Endothelial cell (in vitro differentiated cells): ENCODE measurements around the gene MRPS18B. TPM values are rescaled to one million over a fixed set of nuclear protein-coding genes. Genes with fewer than 3 reads are reported as not detected.
A peak's percentile ranks its signal among the peaks of the same experiment; 100 is the strongest.

Source experiments
- DNase-seq: peaks from one replicate; pipeline ENCODE4 v3.0.0; 2021; ENCODE audit warnings: low spot score
- H3K27ac Mint-ChIP-seq: one replicate; pipeline ENCODE4 v1.8.0; 2021; ENCODE audit warnings: mixed read lengths, inconsistent platforms; ENCODE audit not compliant: unreplicated experiment
- H3K27me3 Mint-ChIP-seq: one replicate; pipeline ENCODE4 v1.8.0; 2021; ENCODE audit warnings: mild to moderate bottlenecking, moderate library complexity, mixed read lengths, inconsistent platforms; ENCODE audit not compliant: unreplicated experiment
- H3K36me3 Mint-ChIP-seq: one replicate; pipeline ENCODE4 v1.8.0; 2021; ENCODE audit warnings: mild to moderate bottlenecking, low read depth, mixed read lengths, inconsistent platforms; ENCODE audit not compliant: unreplicated experiment
- H3K4me1 Mint-ChIP-seq: one replicate; pipeline ENCODE4 v1.8.0; 2021; ENCODE audit warnings: mild to moderate bottlenecking, mixed read lengths, inconsistent platforms; ENCODE audit not compliant: unreplicated experiment
- H3K4me3 Mint-ChIP-seq: one replicate; pipeline ENCODE4 v1.8.0; 2021; ENCODE audit warnings: mild to moderate bottlenecking, mixed read lengths, inconsistent platforms; ENCODE audit not compliant: unreplicated experiment
- H3K9me3 Mint-ChIP-seq: one replicate; pipeline ENCODE4 v1.8.0; 2021; ENCODE audit warnings: mixed read lengths, inconsistent platforms; ENCODE audit not compliant: unreplicated experiment
- CTCF ChIP-seq: fragments of 200-600 bp; sonication (generic); IDR thresholded peaks from one replicate; pipeline ENCODE4 v1.5.0; 2021; ENCODE audit warnings: antibody characterized with exemption; ENCODE audit not compliant: unreplicated experiment
- total RNA-seq: library from RNA; stranded (reverse); fragmentation: NEBNext Ultra II Directional; extraction: Animal tissue kit (Norgen Biotek cat#: 25700); gene quantifications from one replicate; pipeline ENCODE4 v1.2.1, GENCODE V29; 2021; ENCODE audit not compliant: unreplicated experiment

The MRPS18B gene
- total RNA-seq, 1 donor from 2014 or later = 39.8 TPM

- H3K4me1 Mint-ChIP-seq = peaks cover 43% of the 10 kb centered on the region
Observed at GRCh38 chr6:30571762-30572082, 45.9 kb upstream of the MRPS18B start.

GRCh38 chr6:30572148-30572547 is 45.5 kb upstream of the MRPS18B start:
- TF ChIP-seq CTCF = no peak
- H3K9me3 Mint-ChIP-seq = no peaks in the 10 kb centered on the region
- H3K4me3 Mint-ChIP-seq = peak overlapping the region; percentile 95
- peaks cover 10% of the 10 kb centered on the region for H3K36me3 Mint-ChIP-seq
- peak overlapping the region; percentile 99 for H3K27ac Mint-ChIP-seq
- peaks cover 43% of the 10 kb centered on the region for H3K4me1 Mint-ChIP-seq
- no peak for DNase-seq
- H3K27me3 Mint-ChIP-seq = peaks cover 22% of the 10 kb centered on the region

More at GRCh38 chr6:30571762-30572082, 45.9 kb upstream of the MRPS18B start:
- Mint-ChIP-seq H3K27ac (peak overlapping the region; percentile 99), H3K36me3 (peaks cover 9% of the 10 kb centered on the region), H3K4me3 (peak overlapping the region; percentile 95), H3K27me3 (peaks cover 20% of the 10 kb centered on the region), H3K9me3 (no peaks in the 10 kb centered on the region)
- no peak for DNase-seq
- TF ChIP-seq CTCF = no peak

- no peak for DNase-seq
- Mint-ChIP-seq H3K27ac (peak overlapping the region; percentile 33), H3K4me3 (peak overlapping the region; percentile 52), H3K27me3 (peaks cover 24% of the 10 kb centered on the region), H3K4me1 (peaks cover 52% of the 10 kb centered on the region), H3K9me3 (no peaks in the 10 kb centered on the region), H3K36me3 (peaks cover 19% of the 10 kb centered on the region)
- no peak for TF ChIP-seq CTCF
Observed at GRCh38 chr6:30573113-30573512, 44.5 kb upstream of the MRPS18B start.

GRCh38 chr6:30578051-30578450 is 39.6 kb upstream of the MRPS18B start:
- Mint-ChIP-seq H3K27me3 (peaks cover 10% of the 10 kb centered on the region), H3K27ac (peak overlapping the region; percentile 45), H3K4me3 (peak overlapping the region; percentile 74), H3K4me1 (peaks cover 22% of the 10 kb centered on the region), H3K36me3 (peaks cover 53% of the 10 kb centered on the region), H3K9me3 (no peaks in the 10 kb centered on the region)
- no peak for TF ChIP-seq CTCF
- DNase-seq = no peak

- H3K36me3 Mint-ChIP-seq = peaks cover 65% of the 10 kb centered on the region
Observed at GRCh38 chr6:30583921-30584320, 33.7 kb upstream of the MRPS18B start.

More at GRCh38 chr6:30583921-30584320, 33.7 kb upstream of the MRPS18B start:
- H3K4me1 Mint-ChIP-seq = peaks cover 24% of the 10 kb centered on the region
- H3K4me3 Mint-ChIP-seq = peak overlapping the region; percentile 70
- no peak overlapping the region for H3K27ac Mint-ChIP-seq
- no peaks in the 10 kb centered on the region for H3K27me3 Mint-ChIP-seq
- DNase-seq = no peak
- TF ChIP-seq CTCF = no peak
- no peaks in the 10 kb centered on the region for H3K9me3 Mint-ChIP-seq
